Stimulated activated CD4-positive, alpha-beta T cell treated with anti-CD3 and anti-CD28 coated beads, Interleukin-4, amount 100 ng/mL, for 1 hour (primary cell): ENCODE measurements around the gene TUBA3C.

ENCODE experiments used
- DNase-seq: peaks from one replicate; pipeline ENCODE4 v3.0.0-alpha.2; 2020

The TUBA3C gene

GRCh38 chr13:19159761-19160420, 21.7 kb downstream of the TUBA3C start:
- DNase-seq: no peak

DNA sequence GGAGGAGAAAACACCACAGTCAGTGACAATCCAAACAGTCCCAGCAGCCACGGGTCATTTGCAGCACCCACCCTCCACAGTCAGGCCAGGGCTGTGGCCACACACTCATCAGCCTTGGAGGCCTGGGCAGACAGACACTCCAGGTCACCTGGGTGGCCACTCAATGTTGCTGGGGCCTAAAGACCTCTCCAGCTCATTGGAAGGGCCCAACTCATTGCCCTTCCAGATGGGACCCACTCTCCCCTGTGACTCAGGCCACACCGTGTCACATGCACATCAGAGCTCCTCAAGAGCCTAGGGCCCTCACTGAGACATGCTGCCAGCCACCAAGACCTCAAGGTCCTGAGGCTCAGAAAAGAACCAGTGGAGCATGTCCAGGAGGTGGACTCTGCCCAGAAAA, 22.4 kb downstream of the TUBA3C start:
- no peak for DNase-seq

- no peak for DNase-seq
These were observed 23.0 kb downstream of the TUBA3C start for GRCh38 chr13:19158526-19159174.

DNA sequence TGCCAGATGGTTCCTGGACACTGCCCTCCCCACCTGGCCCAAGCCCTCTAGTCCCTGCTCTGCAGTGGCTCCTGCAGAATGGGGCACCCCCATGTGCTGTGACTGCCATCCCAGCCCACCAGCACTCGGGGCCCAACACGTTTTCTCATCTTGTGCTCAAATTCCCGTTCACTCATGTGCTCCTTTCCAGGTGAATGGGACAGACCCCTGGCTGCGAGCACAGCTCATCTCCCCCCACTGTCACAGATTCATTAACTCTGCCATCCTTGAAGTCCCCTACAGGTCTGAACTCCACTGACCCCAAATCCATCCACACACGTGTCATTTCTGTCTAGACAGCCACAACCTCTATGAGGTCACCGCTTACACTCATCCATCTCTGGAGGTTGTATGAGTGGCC, 23.6 kb downstream of the TUBA3C start:
- DNase-seq: no peak

DNA sequence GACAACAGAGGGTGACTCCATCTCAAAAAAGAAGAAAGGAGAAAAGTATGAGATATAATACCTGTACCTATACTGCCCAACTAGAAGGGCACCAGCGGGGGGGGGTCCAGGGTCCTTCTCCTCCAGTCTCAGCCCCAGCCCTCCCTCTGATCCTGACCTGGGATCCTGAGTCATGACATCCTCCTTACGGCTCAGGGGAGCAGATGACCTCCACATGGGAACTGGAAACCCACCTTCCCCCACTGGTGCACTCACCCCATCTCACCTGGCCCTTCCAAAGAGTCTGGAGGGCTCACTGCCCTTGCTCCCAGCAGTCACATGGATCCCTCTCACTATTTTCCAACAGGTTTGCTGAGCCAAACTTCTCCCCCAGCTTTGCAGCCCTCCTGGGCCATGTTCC, 24.2 kb downstream of the TUBA3C start:
- no peak for DNase-seq

DNA sequence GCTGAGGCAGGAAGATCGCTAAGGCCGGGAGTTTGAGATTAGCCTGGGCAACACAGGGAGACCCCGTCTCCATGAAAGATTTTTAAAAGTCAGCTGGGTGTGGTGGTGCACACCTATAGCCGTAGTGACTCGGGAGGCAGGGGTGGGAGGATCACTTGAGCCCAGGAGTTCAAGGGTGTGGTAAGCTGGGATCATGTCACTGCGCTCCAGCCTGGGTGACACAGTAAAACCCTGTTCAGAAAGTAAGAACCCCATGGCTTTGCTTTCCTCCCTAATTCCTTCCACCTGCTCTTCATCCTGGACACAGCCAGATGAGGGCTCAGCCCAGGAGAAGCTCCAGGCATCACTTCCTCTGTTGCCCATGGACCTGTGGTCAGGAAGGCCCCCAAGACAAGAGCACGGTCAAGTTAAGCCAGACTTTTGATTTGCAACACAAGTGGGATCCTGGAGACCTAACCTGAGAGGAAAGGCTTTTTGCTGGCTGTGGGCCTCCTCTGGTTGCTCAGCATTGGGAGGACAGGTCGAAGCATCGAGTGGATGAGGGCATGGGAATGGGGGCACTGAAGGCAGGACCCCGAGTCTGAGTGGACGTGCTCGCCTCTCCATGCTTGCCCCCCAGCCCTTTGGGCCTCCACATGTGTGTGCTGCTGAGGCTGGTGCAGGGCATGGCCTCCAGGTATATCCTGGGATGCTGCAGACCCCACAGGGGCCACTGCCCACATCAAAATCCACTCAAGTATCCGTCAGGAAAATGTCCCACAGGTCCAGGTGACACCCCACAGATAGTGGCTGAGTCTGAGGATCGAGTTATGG, 25.4 kb downstream of the TUBA3C start:
- no peak for DNase-seq

DNA sequence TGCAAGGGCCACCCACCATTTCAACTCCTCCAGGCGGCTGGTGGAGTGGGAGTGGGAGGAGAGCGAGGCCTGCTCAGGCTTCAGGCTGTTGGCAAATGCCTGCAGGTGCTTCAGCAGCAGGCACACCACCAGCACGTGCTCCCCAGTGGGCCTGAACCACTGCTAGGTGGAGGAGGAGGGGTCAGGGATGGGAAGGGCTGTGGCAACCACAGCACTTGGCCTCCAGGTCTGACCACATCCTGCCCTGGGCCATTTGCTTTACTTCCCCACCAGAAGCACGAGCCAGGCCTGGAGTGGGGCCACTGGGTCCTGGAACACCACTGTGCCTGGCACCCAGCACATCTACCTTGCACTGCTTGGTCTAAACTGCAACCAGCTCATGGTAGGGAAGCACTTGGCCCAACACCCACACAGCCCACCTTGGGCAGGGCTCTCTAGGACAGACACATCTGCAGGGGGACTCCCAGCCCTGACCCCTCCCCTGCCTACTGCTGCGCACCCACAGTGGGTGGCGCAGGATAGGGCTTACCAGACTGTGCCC, 26.2 kb downstream of the TUBA3C start:
- DNase-seq: no peak

GRCh38 chr13:19154843-19155242, 26.8 kb downstream of the TUBA3C start:
- DNase-seq: no peak

DNA sequence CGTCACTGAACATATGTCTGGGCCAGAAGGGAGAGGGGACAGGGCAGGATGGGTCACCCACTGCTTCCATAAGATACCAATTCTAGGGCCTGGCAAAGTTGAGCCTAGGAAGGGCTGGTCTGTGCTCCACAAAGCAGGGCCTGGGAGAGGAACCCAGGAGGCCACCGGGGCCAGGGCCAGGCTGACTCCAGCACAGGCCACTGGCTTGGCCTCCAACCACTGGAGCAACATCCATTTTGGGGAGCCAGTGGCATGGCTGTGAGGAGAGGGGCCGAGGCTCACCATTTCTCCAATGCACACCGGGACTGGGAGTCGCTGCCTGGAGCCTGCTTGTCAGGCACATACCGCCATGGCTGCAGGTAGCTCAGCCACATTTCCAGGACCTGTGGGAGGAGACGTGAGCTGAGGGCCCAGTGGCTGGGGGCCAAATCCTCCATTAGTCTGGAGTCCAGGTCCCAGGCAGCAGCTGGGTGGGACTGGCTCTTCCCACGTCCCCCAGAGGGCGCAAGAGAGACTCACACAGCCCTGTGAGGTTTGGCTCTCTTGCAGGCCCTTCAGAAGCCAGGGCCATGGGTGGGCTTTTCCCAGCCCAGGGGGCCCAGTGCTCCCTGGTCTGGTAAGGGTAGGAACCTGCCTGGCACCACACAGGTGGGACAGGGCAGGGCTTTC, 27.7 kb downstream of the TUBA3C start:
- DNase-seq: no peak

- DNase-seq: no peak
These were observed 29.2 kb downstream of the TUBA3C start for GRCh38 chr13:19152403-19152802.

DNA sequence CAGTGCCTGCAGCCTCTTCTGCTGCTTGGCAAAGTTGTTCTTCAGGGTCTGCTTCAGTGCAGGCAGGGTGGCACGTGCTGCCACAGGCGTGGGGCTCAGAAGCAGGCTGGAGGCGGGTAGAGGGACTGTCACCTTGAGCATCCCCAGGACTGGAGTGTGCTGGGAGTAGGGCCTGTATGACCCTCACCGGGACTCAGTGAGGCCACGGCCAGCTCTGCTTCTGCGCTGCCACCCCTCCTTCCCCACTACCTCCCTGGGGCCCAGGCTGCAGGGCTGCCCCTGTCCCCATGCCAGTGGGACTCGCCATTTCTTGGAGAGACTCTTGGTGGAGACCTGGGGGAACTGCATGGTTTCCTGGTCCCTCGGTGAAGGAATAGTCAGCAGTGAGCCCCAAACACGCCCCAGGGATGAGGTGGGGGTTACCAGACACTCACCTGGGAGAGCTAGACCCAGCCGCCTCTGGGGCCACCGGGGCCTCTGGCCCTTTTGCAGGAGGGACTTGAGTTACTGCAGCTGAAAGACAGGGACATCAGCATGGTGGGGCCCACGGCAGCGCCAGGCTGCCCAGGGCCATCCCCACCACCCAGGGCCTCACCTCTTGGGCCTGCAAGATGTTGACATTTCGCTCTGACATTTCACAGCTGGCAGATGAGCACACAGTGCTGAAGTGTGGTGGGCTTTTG, 29.9 kb downstream of the TUBA3C start:
- DNase-seq: no peak

DNA sequence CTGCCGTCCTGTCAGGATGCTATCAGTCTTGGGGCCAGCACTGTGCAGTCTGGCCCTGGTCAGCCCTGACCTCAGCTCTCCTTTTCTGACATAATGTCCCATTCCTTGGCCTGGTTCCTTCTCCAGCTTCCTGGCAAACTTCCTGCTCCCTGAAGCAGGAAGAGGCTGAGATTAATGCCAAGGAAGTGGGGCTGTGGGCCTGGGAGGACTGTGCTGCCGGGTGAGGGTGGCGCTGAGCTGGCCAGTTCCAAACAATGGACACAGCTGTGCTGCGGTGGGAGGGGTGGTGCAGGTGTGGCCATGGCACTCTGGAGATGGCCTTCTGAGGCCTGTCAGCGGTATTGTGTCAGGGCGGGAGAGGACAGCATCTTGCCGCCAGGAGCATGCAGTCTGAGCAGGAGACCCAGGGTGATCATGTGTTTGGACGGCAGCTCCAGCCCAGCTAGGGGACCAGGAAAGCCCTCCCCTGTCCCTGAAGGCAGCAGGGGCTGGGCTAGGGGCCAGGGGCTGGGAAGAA, 30.9 kb downstream of the TUBA3C start:
- no peak for DNase-seq

- no peak for DNase-seq
These were observed 31.4 kb downstream of the TUBA3C start for GRCh38 chr13:19150226-19150625.

GRCh38 chr13:19148561-19148960, 33.1 kb downstream of the TUBA3C start:
- no peak for DNase-seq
